Coronary artery (tissue), 2 donors: ENCODE measurements around the gene KRT222.
A peak's percentile ranks its signal among the peaks of the same experiment; 100 is the strongest.

Experiments used
- DNase-seq: peaks from one replicate; pipeline ENCODE4 v3.0.0-alpha.2; 2017; ENCODE audit warnings: low spot score
- H3K27ac ChIP-seq, 2 donors: fragments of 200-600 bp; sonication (generic); one replicate each; pipeline ENCODE4 v1.5.1; 2016 to 2019
- H3K4me3 ChIP-seq: fragments of 200-600 bp; sonication (generic); 2 replicates; pipeline ENCODE4 v1.5.1; 2016; ENCODE audit warnings: mild to moderate bottlenecking, moderate library complexity
- CTCF ChIP-seq: fragments of 200-600 bp; sonication (generic); IDR thresholded peaks from one replicate; pipeline ENCODE4 v1.5.1; 2019; ENCODE audit warnings: antibody characterized with exemption

The KRT222 gene

GRCh38 chr17:40663252-40663651 lies 1.7 kb downstream of the KRT222 start:
- Histone ChIP-seq H3K4me3 (no peak overlapping the region), H3K27ac (no peak overlapping the region)
- no peak for TF ChIP-seq CTCF
- no peak for DNase-seq

- no peak for DNase-seq
Observed at GRCh38 chr17:40659911-40660310, 5.1 kb downstream of the KRT222 start.

GRCh38 chr17:40658396-40658795 lies 6.6 kb downstream of the KRT222 start:
- no peak for DNase-seq
- TF ChIP-seq CTCF = no peak
- Histone ChIP-seq H3K27ac (no peak overlapping the region), H3K4me3 (no peak overlapping the region)

More at GRCh38 chr17:40659911-40660310, 5.1 kb downstream of the KRT222 start:
- Histone ChIP-seq H3K4me3 (no peak overlapping the region), H3K27ac (no peak overlapping the region)
- no peak for TF ChIP-seq CTCF

GRCh38 chr17:40651939-40652338 lies 13.0 kb downstream of the KRT222 start:
- DNase-seq = no peak
- Histone ChIP-seq H3K27ac (no peak overlapping the region), H3K4me3 (no peak overlapping the region)
- TF ChIP-seq CTCF = no peak

- no peak for TF ChIP-seq CTCF
- no peak for DNase-seq
- H3K4me3 ChIP-seq = peak overlapping the region; percentile 79
- peak overlapping the region; percentile 98 to 99 for H3K27ac ChIP-seq
Observed at GRCh38 chr17:40648384-40648968, 16.5 kb downstream of the KRT222 start.

GRCh38 chr17:40647624-40648383 lies 17.2 kb downstream of the KRT222 start, which contains the start of gene SMARCE1:
SMARCE1 (minus strand) TSS chr17:40647818; CDS start chr17:40645802, 2,016 bp downstream.
- Histone ChIP-seq H3K4me3 (peak within 1 kb of the TSS; percentile 79), H3K27ac (peak within 1 kb of the TSS; percentile 98 to 99)
- DNase-seq = peak; percentile 84
- TF ChIP-seq CTCF = no peak
